Measurements from ENCODE around the gene MAFB. TPM values are rescaled to one million over a fixed set of nuclear protein-coding genes. Genes with fewer than 3 reads are reported as not detected.

The MAFB gene
- total and polyA plus RNA-seq, 12 donors, result 7.5 to 79.0 (median 37.6) TPM

- intact Hi-C loops (cut with DNase I), result no loop called here
- Histone ChIP-seq H3K27me3 (no peaks in the 10 kb centered on the region), H3K9me3 (replicated peaks in 1 of 3) (no peaks in the 10 kb centered on the region), H3K4me3 (no peak overlapping the region), H3K36me3 (replicated peaks in 1 of 2) (no peaks in the 10 kb centered on the region), H3K4me1 (replicated peaks in 1 of 2) (no peaks in the 10 kb centered on the region), H3K27ac (no peak overlapping the region)
- DNase-seq, result no peak
- TF ChIP-seq, protein P1, sequence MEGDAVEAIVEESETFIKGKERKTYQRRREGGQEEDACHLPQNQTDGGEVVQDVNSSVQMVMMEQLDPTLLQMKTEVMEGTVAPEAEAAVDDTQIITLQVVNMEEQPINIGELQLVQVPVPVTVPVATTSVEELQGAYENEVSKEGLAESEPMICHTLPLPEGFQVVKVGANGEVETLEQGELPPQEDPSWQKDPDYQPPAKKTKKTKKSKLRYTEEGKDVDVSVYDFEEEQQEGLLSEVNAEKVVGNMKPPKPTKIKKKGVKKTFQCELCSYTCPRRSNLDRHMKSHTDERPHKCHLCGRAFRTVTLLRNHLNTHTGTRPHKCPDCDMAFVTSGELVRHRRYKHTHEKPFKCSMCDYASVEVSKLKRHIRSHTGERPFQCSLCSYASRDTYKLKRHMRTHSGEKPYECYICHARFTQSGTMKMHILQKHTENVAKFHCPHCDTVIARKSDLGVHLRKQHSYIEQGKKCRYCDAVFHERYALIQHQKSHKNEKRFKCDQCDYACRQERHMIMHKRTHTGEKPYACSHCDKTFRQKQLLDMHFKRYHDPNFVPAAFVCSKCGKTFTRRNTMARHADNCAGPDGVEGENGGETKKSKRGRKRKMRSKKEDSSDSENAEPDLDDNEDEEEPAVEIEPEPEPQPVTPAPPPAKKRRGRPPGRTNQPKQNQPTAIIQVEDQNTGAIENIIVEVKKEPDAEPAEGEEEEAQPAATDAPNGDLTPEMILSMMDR (IDR thresholded peaks at IDR 0.05), result no peak
- TF ChIP-seq POLR2A (IDR thresholded peaks at IDR 0.05), result no peak
Observed at GRCh38 chr20:40727960-40728359, 38.9 kb upstream of the MAFB start.

DNA sequence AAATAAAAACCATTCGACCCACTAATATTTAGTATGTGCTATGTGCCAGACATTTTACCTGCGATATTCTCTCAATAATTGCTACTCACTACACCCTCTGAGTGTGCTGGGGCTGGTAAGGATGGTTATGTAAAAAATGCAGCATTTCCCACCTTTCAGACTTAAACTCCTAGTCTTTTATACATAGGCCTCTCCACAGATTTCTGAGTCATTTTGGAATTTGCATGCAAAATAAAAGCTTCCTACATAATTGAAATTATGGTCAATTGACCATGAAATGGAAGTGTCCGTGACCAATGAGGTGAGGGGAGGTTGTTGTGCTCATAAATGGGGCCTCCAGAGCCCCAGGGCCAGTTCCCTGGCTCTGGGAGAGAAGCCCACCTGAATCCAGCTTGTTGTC lies 37.7 kb upstream of the MAFB start:
- no peak overlapping the region for H3K27ac ChIP-seq
- peaks cover 0 to 7% of the 10 kb centered on the region in 2 donors for H3K4me1 ChIP-seq (replicated peaks in 1 of 2)
- H3K27me3 ChIP-seq, result no peaks in the 10 kb centered on the region
- H3K36me3 ChIP-seq (replicated peaks in 1 of 2), result no peaks in the 10 kb centered on the region
- H3K4me3 ChIP-seq, result no peak overlapping the region
- intact Hi-C loops (cut with DNase I), result no loop called here
- whole genome bisulfite sequencing, 4 donors, result 56 to 81% (median 65%) methylated on average over 3 of the region's 3 CpGs
- H3K9me3 ChIP-seq (replicated peaks in 1 of 3), result no peaks in the 10 kb centered on the region
- TF ChIP-seq, protein P1 (IDR thresholded peaks at IDR 0.05), result no peak
- TF ChIP-seq POLR2A (IDR thresholded peaks at IDR 0.05), result no peak
- DNase-seq, result no peak

- no peak overlapping the region for H3K4me3 ChIP-seq
- intact Hi-C loops (cut with DNase I), result no loop called here
- WGBS, 4 donors, result 87 to 92% (median 88%) methylated on average over 6 to 7 of the region's 7 CpGs
- no peaks in the 10 kb centered on the region for H3K36me3 ChIP-seq (replicated peaks in 1 of 2)
- H3K27ac ChIP-seq, result no peak overlapping the region
- no peaks in the 10 kb centered on the region for H3K27me3 ChIP-seq
- DNase-seq, result no peak
- no peaks in the 10 kb centered on the region for H3K9me3 ChIP-seq (replicated peaks in 1 of 3)
- H3K4me1 ChIP-seq (replicated peaks in 1 of 2), result peaks cover 0 to 7% of the 10 kb centered on the region in 2 donors
- no peak for TF ChIP-seq POLR2A (IDR thresholded peaks at IDR 0.05)
- TF ChIP-seq, protein P1 (IDR thresholded peaks at IDR 0.05), result no peak
Observed at GRCh38 chr20:40724566-40724965, 35.5 kb upstream of the MAFB start.

GRCh38 chr20:40720826-40721225 lies 31.8 kb upstream of the MAFB start:
- Histone ChIP-seq H3K27ac (no peak overlapping the region), H3K4me1 (replicated peaks in 1 of 2) (peaks cover 0 to 7% of the 10 kb centered on the region in 2 donors), H3K36me3 (replicated peaks in 1 of 2) (no peaks in the 10 kb centered on the region), H3K9me3 (replicated peaks in 1 of 3) (no peaks in the 10 kb centered on the region), H3K4me3 (no peak overlapping the region), H3K27me3 (no peaks in the 10 kb centered on the region)
- 56 to 100% (median 83%) methylated on average over 1 of the region's 1 CpG for WGBS, 4 donors
- DNase-seq, result no peak
- no peak for TF ChIP-seq POLR2A (IDR thresholded peaks at IDR 0.05)
- TF ChIP-seq, protein P1 (IDR thresholded peaks at IDR 0.05), result no peak
- intact Hi-C loops (cut with DNase I), result no loop called here
